ENCODE data around the gene ARID4B. TPM values are rescaled to one million over a fixed set of nuclear protein-coding genes. Genes with fewer than 3 reads are reported as not detected.

ARID4B gene
- total and polyA plus RNA-seq, 8 donors = 29.0 to 57.9 (median 49.9) TPM

GRCh38 chr1:235139315-235139714 is 188.7 kb downstream of the ARID4B start:
- Histone ChIP-seq H3K27ac (no peak overlapping the region), H3K9me3 (no peaks in the 10 kb centered on the region), H3K36me3 (peaks cover 4 to 98% of the 10 kb centered on the region in 2 donors), H3K4me1 (no peaks in the 10 kb centered on the region), H3K27me3 (no peaks in the 10 kb centered on the region), H3K4me3 (no peak overlapping the region)
- intact Hi-C loops (cut with DNase I) = no loop called here
- DNase-seq (no peak), ATAC-seq (no peak)
- no peak for TF ChIP-seq CTCF (IDR thresholded peaks at IDR 0.05)

GRCh38 chr1:235138821-235139220 is 189.2 kb downstream of the ARID4B start:
- no peak for ATAC-seq
- Histone ChIP-seq H3K4me1 (no peaks in the 10 kb centered on the region), H3K9me3 (no peaks in the 10 kb centered on the region), H3K4me3 (no peak overlapping the region), H3K27me3 (no peaks in the 10 kb centered on the region), H3K27ac (no peak overlapping the region), H3K36me3 (peaks cover 4 to 98% of the 10 kb centered on the region in 2 donors)
- no peak for TF ChIP-seq CTCF (IDR thresholded peaks at IDR 0.05)
- DNase-seq = no peak
- intact Hi-C loops (cut with DNase I) = no loop called here

- peaks cover 4 to 94% of the 10 kb centered on the region in 2 donors for H3K36me3 ChIP-seq
- ATAC-seq (no peak), DNase-seq (no peak)
- no peaks in the 10 kb centered on the region for H3K4me1 ChIP-seq
- no peaks in the 10 kb centered on the region for H3K27me3 ChIP-seq
- no peak for TF ChIP-seq CTCF (IDR thresholded peaks at IDR 0.05)
- H3K9me3 ChIP-seq = no peaks in the 10 kb centered on the region
- no peak overlapping the region for H3K27ac ChIP-seq
- intact Hi-C loops (cut with DNase I) = no loop called here
- no peak overlapping the region for H3K4me3 ChIP-seq
Measured at GRCh38 chr1:235136111-235136510, 191.9 kb downstream of the ARID4B start.

GRCh38 chr1:235134171-235134570 is 193.8 kb downstream of the ARID4B start:
- ATAC-seq = no peak
- no peak overlapping the region for H3K4me3 ChIP-seq
- no peak overlapping the region for H3K27ac ChIP-seq
- no peaks in the 10 kb centered on the region for H3K27me3 ChIP-seq
- peaks cover 4 to 80% of the 10 kb centered on the region in 2 donors for H3K36me3 ChIP-seq
- TF ChIP-seq CTCF (IDR thresholded peaks at IDR 0.05) = no peak
- H3K4me1 ChIP-seq = peaks cover 0 to 4% of the 10 kb centered on the region in 2 donors
- intact Hi-C loops (cut with DNase I) = no loop called here
- DNase-seq = no peak
- no peaks in the 10 kb centered on the region for H3K9me3 ChIP-seq

GRCh38 chr1:235133086-235133485 is 194.9 kb downstream of the ARID4B start:
- Histone ChIP-seq H3K27ac (no peak overlapping the region), H3K27me3 (no peaks in the 10 kb centered on the region), H3K4me1 (peaks cover 0 to 8% of the 10 kb centered on the region in 2 donors), H3K36me3 (peaks cover 4 to 72% of the 10 kb centered on the region in 2 donors), H3K4me3 (no peak overlapping the region), H3K9me3 (no peaks in the 10 kb centered on the region)
- ATAC-seq (no peak), DNase-seq (no peak)
- TF ChIP-seq CTCF (IDR thresholded peaks at IDR 0.05) = no peak
- intact Hi-C loops (cut with DNase I) = no loop called here

Data from left lung (tissue), 10 donors.